Caki2 (cell line): ENCODE results near the gene CRHBP. TPM values are rescaled to one million over a fixed set of nuclear protein-coding genes. Genes with fewer than 3 reads are reported as not detected.

ENCODE experiments used
- DNase-seq: peaks from one replicate; pipeline ENCODE4 v3.0.0-alpha.2; 2015; ENCODE audit warnings: low read depth
- in situ Hi-C: cut with HindIII; loops from 2 replicates; pipeline ENCODE4 v1.10.0; 2016; ENCODE audit warnings: low sequenced_read_pairs, low pct_unique_long_range_greater_than_20kb, mixed read lengths
- total RNA-seq: library from RNA; depleted of rRNA; stranded (reverse); fragments of >200 nt; shearing (Covaris generic); gene quantifications from 2 replicates; pipeline ENCODE4 v1.2.3, GENCODE V29; 2014; ENCODE audit warnings: low replicate concordance; rRNA removed

The CRHBP gene
- total RNA-seq, 1 experiment from 2014 or later, result not detected

GRCh38 chr5:76999451-76999850 lies 46.6 kb downstream of the CRHBP start:
- no peak for DNase-seq
- in situ Hi-C loops, result no loop called here

GRCh38 chr5:77003246-77003645 lies 50.4 kb downstream of the CRHBP start:
- in situ Hi-C loops, result no loop called here
- no peak for DNase-seq

GRCh38 chr5:77006124-77006523 lies 53.3 kb downstream of the CRHBP start:
- no peak for DNase-seq
- in situ Hi-C loops, result no loop called here

- in situ Hi-C loops, result no loop called here
- DNase-seq, result no peak
These were observed 55.6 kb downstream of the CRHBP start for GRCh38 chr5:77008413-77008812.

- no peak for DNase-seq
- in situ Hi-C loops, result no loop called here
These were observed 57.4 kb downstream of the CRHBP start for GRCh38 chr5:77010243-77010642.

- no peak for DNase-seq
- in situ Hi-C loops, result no loop called here
These were observed 58.7 kb downstream of the CRHBP start for GRCh38 chr5:77011498-77011897.

GRCh38 chr5:77012601-77013000 lies 59.8 kb downstream of the CRHBP start:
- in situ Hi-C loops, result no loop called here
- no peak for DNase-seq

- peak; percentile 40 for DNase-seq
- in situ Hi-C loops, result no loop called here
These were observed 63.2 kb downstream of the CRHBP start for GRCh38 chr5:77015938-77016569.

GRCh38 chr5:77016962-77017361 lies 64.1 kb downstream of the CRHBP start:
- in situ Hi-C loops, result no loop called here
- DNase-seq, result no peak

GRCh38 chr5:77017668-77018067 lies 64.8 kb downstream of the CRHBP start:
- DNase-seq, result no peak
- in situ Hi-C loops, result no loop called here

Other genes starting within 250 kb of the CRHBP start
- 9.1 and 12.0 TPM in 2 replicates for gene F2R, start 236.9 kb upstream of the CRHBP start, total RNA-seq
- 10.7 and 11.9 TPM in 2 replicates for gene F2RL1, start 134.0 kb upstream of the CRHBP start, total RNA-seq
- not detected in 2 replicates for gene S100Z, start 103.0 kb upstream of the CRHBP start, total RNA-seq
- 15.9 and 18.3 TPM in 2 replicates for gene AGGF1, start 77.4 kb downstream of the CRHBP start, total RNA-seq
- 0.14 TPM in 1 of 2 replicates, not detected in the other for gene ZBED3, start 134.2 kb downstream of the CRHBP start, total RNA-seq